HG03521 (cell line): ENCODE data around the gene WDR70.
"Not testable (repeated sequence)": the region's sequence is repeated elsewhere in the genome, so short reads cannot be mapped to it uniquely, and the experiment has no call there.

Source experiments
- ATAC-seq: cut with Tn5 transposase; IDR thresholded peaks from one replicate; pipeline ENCODE4 v1.9.1; 2021; ENCODE audit warnings: mild to moderate bottlenecking, moderate library complexity; ENCODE audit not compliant: unreplicated experiment

The WDR70 gene

GRCh38 chr5:37453252-37453651 lies 74.1 kb downstream of the WDR70 start:
- ATAC-seq = not testable (repeated sequence)

- not testable (repeated sequence) for ATAC-seq
Measured at GRCh38 chr5:37454402-37455055, 75.4 kb downstream of the WDR70 start.

- not testable (repeated sequence) for ATAC-seq
Measured at GRCh38 chr5:37463191-37464051, 84.3 kb downstream of the WDR70 start.

GRCh38 chr5:37464581-37464980 lies 85.5 kb downstream of the WDR70 start:
- not testable (repeated sequence) for ATAC-seq

- ATAC-seq = not testable (repeated sequence)
Measured at GRCh38 chr5:37469383-37469782, 90.3 kb downstream of the WDR70 start.

GRCh38 chr5:37471666-37472197 lies 92.6 kb downstream of the WDR70 start:
- no peak for ATAC-seq

- no peak for ATAC-seq
Measured at GRCh38 chr5:37477426-37477825, 98.3 kb downstream of the WDR70 start.

GRCh38 chr5:37478121-37478894 lies 99.2 kb downstream of the WDR70 start:
- ATAC-seq = no peak

GRCh38 chr5:37481395-37481794 lies 102.3 kb downstream of the WDR70 start:
- not testable (repeated sequence) for ATAC-seq

GRCh38 chr5:37490120-37490810 lies 111.1 kb downstream of the WDR70 start:
- no peak for ATAC-seq

GRCh38 chr5:37490931-37491330 lies 111.8 kb downstream of the WDR70 start:
- ATAC-seq = no peak

- no peak for ATAC-seq
Measured at GRCh38 chr5:37492778-37493555, 113.8 kb downstream of the WDR70 start.

- ATAC-seq = no peak
Measured at GRCh38 chr5:37494756-37495155, 115.6 kb downstream of the WDR70 start.

GRCh38 chr5:37495210-37495609 lies 116.1 kb downstream of the WDR70 start:
- ATAC-seq = no peak

- no peak for ATAC-seq
Measured at GRCh38 chr5:37495668-37496347, 116.7 kb downstream of the WDR70 start.

- no peak for ATAC-seq
Measured at GRCh38 chr5:37496902-37497445, 117.9 kb downstream of the WDR70 start.

- ATAC-seq = no peak
Measured at GRCh38 chr5:37501152-37501551, 122.0 kb downstream of the WDR70 start.

GRCh38 chr5:37506241-37506640 lies 127.1 kb downstream of the WDR70 start:
- ATAC-seq = no peak

GRCh38 chr5:37506722-37507121 lies 127.6 kb downstream of the WDR70 start:
- no peak for ATAC-seq
